ENCODE results near the gene RBP5.

Gene RBP5

GRCh38 chr12:7158781-7159609, 30.3 kb upstream of the RBP5 start:
- Histone ChIP-seq H3K4me3 (replicated peaks; ENCODE audit: insufficient read depth, low read length) (no peak overlapping the region), H3K27me3 (ENCODE audit: insufficient read depth, poor library complexity, severe bottlenecking) (no peaks in the 10 kb centered on the region), H3K27ac (replicated peaks) (no peak overlapping the region)
- no peak for DNase-seq (ENCODE audit: low read depth in 1 of 2, low spot score in 1 of 2)
- TF ChIP-seq REST (IDR thresholded peaks at IDR 0.05; ENCODE audit: insufficient replicate concordance, low read depth): no peak
- TF ChIP-seq CTCF (IDR thresholded peaks at IDR 0.05; ENCODE audit: insufficient read depth, low read length): no peak
- TF ChIP-seq SPI1 (IDR thresholded peaks at IDR 0.05; ENCODE audit: borderline replicate concordance, low read depth): no peak
- TF ChIP-seq POLR2AphosphoS5 (IDR thresholded peaks at IDR 0.05; ENCODE audit: low read depth): no peak
- TF ChIP-seq GABPA (IDR thresholded peaks at IDR 0.05; ENCODE audit: low read depth): no peak

- TF ChIP-seq GABPA (IDR thresholded peaks at IDR 0.05; ENCODE audit: low read depth): no peak
- no peak for TF ChIP-seq POLR2AphosphoS5 (IDR thresholded peaks at IDR 0.05; ENCODE audit: low read depth)
- TF ChIP-seq SPI1 (IDR thresholded peaks at IDR 0.05; ENCODE audit: borderline replicate concordance, low read depth): no peak
- TF ChIP-seq REST (IDR thresholded peaks at IDR 0.05; ENCODE audit: insufficient replicate concordance, low read depth): no peak
- TF ChIP-seq CTCF (IDR thresholded peaks at IDR 0.05; ENCODE audit: insufficient read depth, low read length): no peak
- no peak overlapping the region for H3K4me3 ChIP-seq (replicated peaks; ENCODE audit: insufficient read depth, low read length)
- no peaks in the 10 kb centered on the region for H3K27me3 ChIP-seq (ENCODE audit: insufficient read depth, poor library complexity, severe bottlenecking)
- no peak overlapping the region for H3K27ac ChIP-seq (replicated peaks)
- DNase-seq (ENCODE audit: low read depth in 1 of 2, low spot score in 1 of 2): no peak
Observed at GRCh38 chr12:7157391-7157790, 28.7 kb upstream of the RBP5 start.

- Histone ChIP-seq H3K27ac (replicated peaks) (no peak overlapping the region), H3K27me3 (ENCODE audit: insufficient read depth, poor library complexity, severe bottlenecking) (no peaks in the 10 kb centered on the region), H3K4me3 (replicated peaks; ENCODE audit: insufficient read depth, low read length) (no peak overlapping the region)
- DNase-seq (ENCODE audit: low read depth in 1 of 2, low spot score in 1 of 2): no peak
- no peak for TF ChIP-seq GABPA (IDR thresholded peaks at IDR 0.05; ENCODE audit: low read depth)
- no peak for TF ChIP-seq SPI1 (IDR thresholded peaks at IDR 0.05; ENCODE audit: borderline replicate concordance, low read depth)
- TF ChIP-seq REST (IDR thresholded peaks at IDR 0.05; ENCODE audit: insufficient replicate concordance, low read depth): no peak
- no peak for TF ChIP-seq CTCF (IDR thresholded peaks at IDR 0.05; ENCODE audit: insufficient read depth, low read length)
- TF ChIP-seq POLR2AphosphoS5 (IDR thresholded peaks at IDR 0.05; ENCODE audit: low read depth): no peak
Observed at GRCh38 chr12:7156259-7157197, 27.8 kb upstream of the RBP5 start.

Data from HL-60 (cell line).